Activated naive CD8-positive, alpha-beta T cell (primary cell): Measurements from ENCODE around the gene OR51B2.
"Not testable (repeated sequence)": the region's sequence is repeated elsewhere in the genome, so short reads cannot be mapped to it uniquely, and the experiment has no call there.

ENCODE experiments used
- H3K27ac Mint-ChIP-seq: one replicate; pipeline ENCODE4 v1.8.0; 2021; ENCODE audit warnings: mixed read lengths
- H3K27me3 Mint-ChIP-seq: one replicate; pipeline ENCODE4 v1.8.0; 2021; ENCODE audit warnings: mixed read lengths
- H3K36me3 Mint-ChIP-seq: one replicate; pipeline ENCODE4 v1.8.0; 2021; ENCODE audit warnings: mixed read lengths
- H3K4me1 Mint-ChIP-seq: one replicate; pipeline ENCODE4 v1.8.0; 2021; ENCODE audit warnings: low read depth, mixed read lengths
- H3K4me3 Mint-ChIP-seq: one replicate; pipeline ENCODE4 v1.8.0; 2021; ENCODE audit warnings: mild to moderate bottlenecking, mixed read lengths
- H3K9me3 Mint-ChIP-seq: one replicate; pipeline ENCODE4 v1.8.0; 2021; ENCODE audit warnings: low read depth, mixed read lengths

The OR51B2 gene

DNA sequence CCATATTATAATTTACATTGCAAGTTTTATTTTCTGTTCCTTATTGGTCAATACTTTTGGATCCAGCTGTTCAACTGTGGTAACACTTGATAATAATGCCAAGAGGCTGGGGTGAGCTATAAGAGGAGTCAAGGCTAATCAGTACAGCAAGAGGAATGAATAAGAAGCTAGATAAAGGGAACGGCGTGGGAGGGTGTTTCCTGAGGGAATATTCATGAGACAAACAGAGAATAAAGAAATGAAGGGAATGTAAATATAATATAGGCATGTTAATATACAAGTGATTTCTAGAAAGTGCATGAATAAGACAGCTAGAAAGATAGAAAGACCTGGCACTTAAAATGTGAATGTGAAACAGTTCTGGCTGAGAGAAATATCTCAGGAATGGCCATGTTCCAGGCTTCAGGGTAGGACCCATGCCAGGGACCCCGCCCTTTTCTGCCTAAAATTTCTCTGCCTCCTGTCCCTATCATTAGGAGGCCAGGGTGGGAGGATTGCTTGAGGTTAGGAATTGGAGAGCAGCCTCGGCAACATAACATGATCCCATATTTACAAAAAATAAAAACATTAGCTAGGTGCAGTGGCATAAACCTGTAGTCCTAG, 26.3 kb downstream of the OR51B2 start:
- Mint-ChIP-seq H3K36me3 (no peaks in the 10 kb centered on the region), H3K9me3 (no peaks in the 10 kb centered on the region), H3K4me1 (no peaks in the 10 kb centered on the region), H3K4me3 (no peak overlapping the region), H3K27ac (no peak overlapping the region), H3K27me3 (no peaks in the 10 kb centered on the region)

DNA sequence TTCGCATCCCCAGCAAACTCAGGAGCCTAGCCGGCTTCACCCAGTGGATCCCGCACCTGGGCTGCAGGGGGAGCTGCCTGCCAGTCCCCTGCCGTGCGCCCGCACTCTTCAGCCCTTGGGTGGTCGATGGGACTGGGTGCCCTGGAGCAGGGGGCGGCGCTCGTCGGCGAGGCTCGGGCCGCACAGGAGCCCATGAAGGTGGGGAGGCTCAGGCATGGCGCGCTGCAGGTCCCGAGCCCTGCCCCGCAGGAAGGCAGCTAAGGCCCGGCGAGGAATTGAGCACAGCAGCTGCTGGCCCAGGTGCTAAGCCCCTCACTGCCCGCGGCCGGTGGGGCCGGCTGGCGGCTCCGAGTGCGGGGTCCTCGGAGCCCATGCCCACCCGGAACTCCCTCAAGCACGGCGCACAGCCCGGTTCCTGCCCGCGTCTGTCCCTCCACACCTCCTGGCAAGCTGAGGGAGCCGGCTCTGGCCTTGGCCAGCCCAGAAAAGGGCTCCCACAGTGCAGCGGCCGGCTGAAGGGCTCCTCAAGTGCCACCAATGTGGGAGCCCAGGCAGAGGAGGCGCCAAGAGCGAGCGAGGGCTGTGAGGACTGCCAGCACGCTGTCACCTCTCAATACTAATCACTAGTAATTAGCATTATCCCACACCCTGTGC, 29.6 kb downstream of the OR51B2 start:
- not testable (repeated sequence) for H3K27me3 Mint-ChIP-seq, H3K4me3 Mint-ChIP-seq, H3K36me3 Mint-ChIP-seq, H3K4me1 Mint-ChIP-seq, H3K9me3 Mint-ChIP-seq, H3K27ac Mint-ChIP-seq

GRCh38 chr11:5293028-5293427, 31.1 kb downstream of the OR51B2 start:
- Mint-ChIP-seq H3K9me3 (no peaks in the 10 kb centered on the region), H3K36me3 (no peaks in the 10 kb centered on the region), H3K27me3 (no peaks in the 10 kb centered on the region), H3K4me3 (no peak overlapping the region), H3K4me1 (no peaks in the 10 kb centered on the region), H3K27ac (no peak overlapping the region)

DNA sequence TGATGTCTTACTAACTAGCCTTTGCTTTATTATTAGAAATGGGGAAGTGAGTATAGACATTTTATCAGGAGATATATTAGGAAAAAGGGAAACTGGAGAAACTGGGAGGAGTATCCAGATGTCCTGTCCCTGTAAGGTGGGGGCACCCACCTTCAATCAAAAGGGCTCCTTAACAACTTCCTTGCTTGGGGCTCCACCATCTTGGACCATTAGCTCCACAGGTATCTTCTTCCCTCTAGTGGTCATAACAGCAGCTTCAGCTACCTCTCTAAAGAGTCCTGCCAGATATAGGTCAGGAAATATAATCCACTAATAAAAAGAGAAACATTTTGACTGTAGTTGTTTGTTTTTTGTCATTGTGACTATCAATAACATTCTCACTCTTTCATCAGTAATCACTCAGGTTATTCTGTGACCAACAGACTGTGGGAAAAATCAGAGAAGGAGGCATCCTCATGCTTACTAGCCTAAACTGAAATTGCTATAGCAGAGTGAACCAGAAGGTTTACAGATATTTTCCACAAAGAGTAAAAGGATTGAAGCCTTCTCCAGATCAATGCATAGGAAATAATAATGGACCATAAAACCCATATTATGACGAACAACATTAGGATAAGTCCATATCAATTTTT, 32.8 kb downstream of the OR51B2 start:
- Mint-ChIP-seq H3K36me3 (no peaks in the 10 kb centered on the region), H3K4me3 (no peak overlapping the region), H3K9me3 (no peaks in the 10 kb centered on the region), H3K27ac (no peak overlapping the region), H3K4me1 (no peaks in the 10 kb centered on the region), H3K27me3 (no peaks in the 10 kb centered on the region)

DNA sequence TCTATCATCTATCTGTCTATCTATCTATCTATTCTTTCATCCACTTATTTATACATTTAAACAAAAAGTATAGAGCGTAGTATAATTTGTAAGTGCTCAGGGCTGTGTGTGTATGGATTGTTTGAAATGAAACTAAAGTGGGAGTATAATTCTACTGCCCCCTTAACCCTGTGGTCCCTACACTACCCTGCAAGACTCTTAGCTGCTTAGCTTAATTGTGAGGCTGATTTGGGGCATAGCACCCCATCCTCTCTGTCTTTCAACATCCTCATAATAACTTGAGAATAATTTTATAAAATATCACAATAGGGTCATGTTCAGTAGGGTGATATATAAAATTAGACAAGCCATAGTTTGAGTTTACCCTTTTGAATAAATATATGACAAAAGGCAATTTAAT, 34.0 kb downstream of the OR51B2 start:
- no peaks in the 10 kb centered on the region for H3K27me3 Mint-ChIP-seq
- no peak overlapping the region for H3K4me3 Mint-ChIP-seq
- H3K27ac Mint-ChIP-seq = no peak overlapping the region
- no peaks in the 10 kb centered on the region for H3K4me1 Mint-ChIP-seq
- no peaks in the 10 kb centered on the region for H3K9me3 Mint-ChIP-seq
- no peaks in the 10 kb centered on the region for H3K36me3 Mint-ChIP-seq

- no peaks in the 10 kb centered on the region for H3K27me3 Mint-ChIP-seq
- no peaks in the 10 kb centered on the region for H3K4me1 Mint-ChIP-seq
- H3K36me3 Mint-ChIP-seq = no peaks in the 10 kb centered on the region
- no peak overlapping the region for H3K27ac Mint-ChIP-seq
- no peaks in the 10 kb centered on the region for H3K9me3 Mint-ChIP-seq
- H3K4me3 Mint-ChIP-seq = no peak overlapping the region
Measured at GRCh38 chr11:5289696-5290095, 34.4 kb downstream of the OR51B2 start.

GRCh38 chr11:5288906-5289550, 35.1 kb downstream of the OR51B2 start:
- Mint-ChIP-seq H3K36me3 (no peaks in the 10 kb centered on the region), H3K4me1 (no peaks in the 10 kb centered on the region), H3K27ac (no peak overlapping the region), H3K4me3 (no peak overlapping the region), H3K27me3 (no peaks in the 10 kb centered on the region), H3K9me3 (no peaks in the 10 kb centered on the region)

- H3K4me1 Mint-ChIP-seq = no peaks in the 10 kb centered on the region
- no peaks in the 10 kb centered on the region for H3K36me3 Mint-ChIP-seq
- H3K27me3 Mint-ChIP-seq = no peaks in the 10 kb centered on the region
- no peak overlapping the region for H3K27ac Mint-ChIP-seq
- H3K9me3 Mint-ChIP-seq = no peaks in the 10 kb centered on the region
- H3K4me3 Mint-ChIP-seq = no peak overlapping the region
Measured at GRCh38 chr11:5288108-5288905, 35.8 kb downstream of the OR51B2 start.

GRCh38 chr11:5286901-5287300, 37.2 kb downstream of the OR51B2 start:
- Mint-ChIP-seq H3K27ac (no peak overlapping the region), H3K4me3 (no peak overlapping the region), H3K27me3 (no peaks in the 10 kb centered on the region), H3K36me3 (no peaks in the 10 kb centered on the region), H3K9me3 (no peaks in the 10 kb centered on the region), H3K4me1 (no peaks in the 10 kb centered on the region)

DNA sequence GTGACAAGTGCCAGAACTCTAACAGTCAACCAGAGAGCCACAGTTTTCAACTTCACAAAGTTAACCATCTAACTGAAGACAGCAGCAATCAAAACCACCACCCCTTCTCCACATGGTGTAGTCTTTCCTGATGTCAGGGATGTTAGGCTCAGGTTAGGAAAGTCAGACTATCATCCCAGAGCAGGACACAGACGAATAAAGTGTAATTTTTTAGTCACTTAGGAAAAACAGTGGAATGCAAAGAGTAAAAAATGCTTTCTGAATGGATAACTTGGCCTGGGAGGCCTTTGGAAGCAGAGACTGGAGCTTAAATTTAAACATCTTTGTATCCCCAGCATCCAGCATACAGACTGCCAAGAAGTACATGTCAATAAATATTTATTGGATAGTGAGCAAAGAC, 37.7 kb downstream of the OR51B2 start:
- Mint-ChIP-seq H3K27me3 (no peaks in the 10 kb centered on the region), H3K27ac (no peak overlapping the region), H3K4me1 (no peaks in the 10 kb centered on the region), H3K4me3 (no peak overlapping the region), H3K36me3 (no peaks in the 10 kb centered on the region), H3K9me3 (no peaks in the 10 kb centered on the region)

DNA sequence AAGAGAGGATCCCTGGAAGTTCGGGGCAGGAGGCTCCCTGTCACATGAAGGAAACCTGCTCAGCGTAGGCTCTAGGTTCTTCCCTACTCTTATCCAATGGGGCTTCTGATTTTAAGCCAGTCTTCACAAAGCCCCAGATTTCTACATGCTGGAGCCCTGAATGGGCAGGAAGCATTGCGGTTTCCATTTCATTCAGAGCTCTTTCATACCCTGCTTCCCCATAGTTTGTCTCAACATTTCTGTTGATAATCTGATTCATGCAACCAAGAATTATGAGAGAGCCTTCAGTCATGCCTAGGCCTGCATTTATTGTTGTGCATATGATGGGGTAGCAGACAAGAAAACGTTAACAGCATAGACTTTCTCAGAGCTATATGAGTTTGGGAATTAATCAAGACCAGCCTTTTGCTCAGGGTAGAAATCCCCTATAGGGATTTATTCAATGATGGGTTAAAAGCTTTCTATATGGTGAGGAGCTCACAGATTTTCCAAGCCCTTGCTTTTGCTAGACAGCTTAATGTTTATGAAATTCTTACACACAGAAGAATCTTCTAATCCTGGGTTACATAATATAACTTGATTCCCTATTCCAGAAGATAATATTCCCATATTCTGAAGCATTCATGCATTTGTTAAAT, 38.3 kb downstream of the OR51B2 start:
- Mint-ChIP-seq H3K4me3 (no peak overlapping the region), H3K9me3 (no peaks in the 10 kb centered on the region), H3K36me3 (no peaks in the 10 kb centered on the region), H3K4me1 (no peaks in the 10 kb centered on the region), H3K27me3 (no peaks in the 10 kb centered on the region), H3K27ac (no peak overlapping the region)

- Mint-ChIP-seq H3K4me3 (no peak overlapping the region), H3K27me3 (no peaks in the 10 kb centered on the region), H3K27ac (no peak overlapping the region), H3K9me3 (no peaks in the 10 kb centered on the region), H3K36me3 (no peaks in the 10 kb centered on the region), H3K4me1 (no peaks in the 10 kb centered on the region)
Measured at GRCh38 chr11:5284637-5285036, 39.5 kb downstream of the OR51B2 start.

DNA sequence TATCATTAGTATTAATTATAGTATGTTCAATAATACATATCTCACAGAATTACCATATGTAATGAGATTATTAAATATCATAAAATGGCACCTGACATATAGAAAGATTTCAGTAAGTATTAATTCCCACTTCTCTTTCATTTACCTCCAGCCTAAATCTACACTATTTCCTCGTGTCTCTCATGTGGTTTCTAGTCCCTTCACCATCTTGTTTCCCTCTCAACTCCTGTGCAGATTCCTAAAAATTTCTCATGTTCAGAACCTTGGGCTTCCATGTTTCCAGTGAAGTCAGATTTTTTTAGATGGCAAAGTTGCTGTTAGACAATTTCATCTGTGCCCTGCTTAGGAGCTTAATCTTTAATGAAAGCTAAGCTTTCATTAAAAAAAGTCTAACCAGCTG, 40.2 kb downstream of the OR51B2 start:
- Mint-ChIP-seq H3K27me3 (no peaks in the 10 kb centered on the region), H3K4me3 (no peak overlapping the region), H3K4me1 (no peaks in the 10 kb centered on the region), H3K9me3 (no peaks in the 10 kb centered on the region), H3K36me3 (no peaks in the 10 kb centered on the region), H3K27ac (no peak overlapping the region)

GRCh38 chr11:5283086-5283485, 41.0 kb downstream of the OR51B2 start:
- no peaks in the 10 kb centered on the region for H3K36me3 Mint-ChIP-seq
- no peak overlapping the region for H3K27ac Mint-ChIP-seq
- H3K9me3 Mint-ChIP-seq = no peaks in the 10 kb centered on the region
- H3K4me1 Mint-ChIP-seq = no peaks in the 10 kb centered on the region
- no peak overlapping the region for H3K4me3 Mint-ChIP-seq
- H3K27me3 Mint-ChIP-seq = no peaks in the 10 kb centered on the region
